Fibroblast of the aortic adventitia (primary cell): Measurements from ENCODE around the gene TGDS. TPM values are rescaled to one million over a fixed set of nuclear protein-coding genes. Genes with fewer than 3 reads are reported as not detected.

Experiments used
- DNase-seq: peaks from one replicate; pipeline ENCODE4 v3.0.0-alpha.2; 2010; ENCODE audit warnings: low read depth
- H3K4me3 ChIP-seq: 2 replicates; pipeline ENCODE4 v1.5.1; 2011; ENCODE audit warnings: low read depth, mild to moderate bottlenecking, control low read depth, low read length, moderate library complexity
- CTCF ChIP-seq: IDR thresholded peaks from 2 replicates; pipeline ENCODE4 v1.5.1; 2011; ENCODE audit warnings: mild to moderate bottlenecking, low read length, control low read depth, inconsistent platforms; ENCODE audit not compliant: insufficient read depth
- total RNA-seq: library from RNA; depleted of rRNA; stranded (reverse); fragments of >200 nt; gene quantifications from 2 replicates; pipeline ENCODE4 v1.2.3, GENCODE V29; 2012; ENCODE audit warnings: low replicate concordance

Gene TGDS
- total RNA-seq, 1 donor = 14.9 TPM

DNA sequence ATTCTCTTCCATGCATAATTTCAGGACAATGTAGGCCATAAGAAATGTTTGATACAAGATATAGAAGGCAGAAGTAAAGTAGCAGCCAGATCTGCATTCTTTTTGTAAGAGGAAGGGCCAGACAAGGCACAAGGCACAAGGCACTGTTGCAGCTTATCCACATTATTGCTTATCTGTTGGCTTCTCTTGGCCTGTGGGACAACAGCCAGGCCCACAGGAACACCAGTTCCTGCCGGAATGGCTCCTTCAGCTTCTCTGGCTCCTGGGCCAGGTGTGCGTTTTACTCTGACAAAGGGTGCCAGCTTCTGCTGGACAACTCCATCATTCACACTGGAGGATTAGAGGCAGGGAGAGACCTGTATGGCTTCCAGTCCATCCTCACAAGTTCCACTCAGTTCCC is 34.9 kb upstream of the TGDS start:
- no peak for DNase-seq

GRCh38 chr13:94623316-94623715 is 27.4 kb upstream of the TGDS start:
- TF ChIP-seq CTCF = no peak
- no peak for DNase-seq
- no peak overlapping the region for H3K4me3 ChIP-seq

More for the DNA sequence above, 34.9 kb upstream of the TGDS start:
- no peak for TF ChIP-seq CTCF
- H3K4me3 ChIP-seq = no peak overlapping the region

DNA sequence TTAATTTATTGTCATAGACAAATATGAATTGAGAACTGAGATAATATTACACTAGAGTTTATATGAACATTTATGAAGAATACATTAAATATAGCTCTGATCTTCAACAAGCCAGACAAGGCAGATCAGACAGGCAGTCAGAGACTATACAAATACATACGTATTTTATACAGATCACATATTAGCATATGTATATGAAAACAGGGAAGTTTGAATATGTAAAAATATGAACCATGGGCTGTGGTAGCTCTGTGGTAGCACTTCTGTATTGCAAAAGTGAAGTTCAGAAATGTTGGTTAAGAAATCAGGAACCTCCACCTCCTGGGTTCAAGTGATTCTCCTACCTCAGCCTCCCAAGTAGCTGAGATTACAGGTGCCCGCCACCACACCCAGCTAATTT is 26.4 kb upstream of the TGDS start:
- no peak for DNase-seq
- no peak for TF ChIP-seq CTCF

DNA sequence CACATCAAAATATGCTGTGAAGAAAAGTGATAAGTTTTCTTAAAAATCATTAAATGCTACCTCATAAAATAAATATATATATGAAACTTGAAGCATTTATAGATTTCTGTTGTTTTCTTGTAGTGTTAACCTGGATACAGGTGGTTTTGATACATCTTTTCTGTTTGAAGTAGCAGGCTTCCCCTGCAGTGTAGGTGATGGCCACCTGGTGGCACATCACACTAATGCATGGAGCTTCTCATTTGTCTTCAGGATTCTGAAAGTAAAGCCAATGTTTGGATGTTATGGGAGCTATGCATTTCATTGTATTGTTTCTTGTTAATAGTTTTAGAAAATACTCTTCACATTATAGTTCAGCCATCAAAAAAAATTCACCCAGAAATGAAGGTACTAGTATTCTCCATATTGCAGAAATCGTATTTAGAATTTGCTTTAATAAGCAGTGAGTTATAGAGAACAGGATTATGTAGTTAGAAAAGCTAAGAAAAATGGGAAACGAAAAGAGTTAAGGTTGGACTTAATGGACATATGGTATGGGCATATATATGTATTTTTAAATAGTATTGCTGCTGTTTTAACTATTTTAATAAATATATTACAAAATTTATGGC is 24.4 kb upstream of the TGDS start:
- H3K4me3 ChIP-seq = no peak overlapping the region
- DNase-seq = peak; percentile 36
- peak; percentile 77 for TF ChIP-seq CTCF

More for the DNA sequence above, 26.4 kb upstream of the TGDS start:
- no peak overlapping the region for H3K4me3 ChIP-seq

GRCh38 chr13:94617389-94618000 is 21.5 kb upstream of the TGDS start:
- peak; percentile 57 for TF ChIP-seq CTCF
- DNase-seq = peak; percentile 47
- no peak overlapping the region for H3K4me3 ChIP-seq

- H3K4me3 ChIP-seq = no peak overlapping the region
- no peak for TF ChIP-seq CTCF
- DNase-seq = no peak
These were observed 17.1 kb upstream of the TGDS start for GRCh38 chr13:94613051-94613450.
